Breast epithelium (tissue), 3 donors: ENCODE data around the gene PPL.

ENCODE experiments used
- CTCF ChIP-seq, 3 donors: fragments of 450-650 bp; IDR thresholded peaks; one replicate each; pipeline ENCODE4 v1.5.1; 2016 to 2017; ENCODE audit warnings: antibody characterized with exemption in 3 of 3, mild to moderate bottlenecking in 3 of 3, moderate library complexity in 3 of 3
- POLR2AphosphoS5 ChIP-seq, 3 donors: sonication (generic); formaldehyde crosslinking; IDR thresholded peaks; one replicate each; pipeline ENCODE4 v1.6.1; 2017; ENCODE audit warnings: antibody characterized with exemption in 3 of 3

GRCh38 chr16:4970010-4970409, 33.1 kb upstream of the PPL start:
- TF ChIP-seq CTCF (IDR thresholded peaks at IDR 0.05) = no peak
- TF ChIP-seq POLR2AphosphoS5 (IDR thresholded peaks at IDR 0.05) = no peak
